ENCODE measurements around the gene WDR90. TPM values are rescaled to one million over a fixed set of nuclear protein-coding genes. Genes with fewer than 3 reads are reported as not detected.

The WDR90 gene
- total and polyA plus RNA-seq, 2 experiments from 2014 or later: 25.9 to 42.2 TPM

DNA sequence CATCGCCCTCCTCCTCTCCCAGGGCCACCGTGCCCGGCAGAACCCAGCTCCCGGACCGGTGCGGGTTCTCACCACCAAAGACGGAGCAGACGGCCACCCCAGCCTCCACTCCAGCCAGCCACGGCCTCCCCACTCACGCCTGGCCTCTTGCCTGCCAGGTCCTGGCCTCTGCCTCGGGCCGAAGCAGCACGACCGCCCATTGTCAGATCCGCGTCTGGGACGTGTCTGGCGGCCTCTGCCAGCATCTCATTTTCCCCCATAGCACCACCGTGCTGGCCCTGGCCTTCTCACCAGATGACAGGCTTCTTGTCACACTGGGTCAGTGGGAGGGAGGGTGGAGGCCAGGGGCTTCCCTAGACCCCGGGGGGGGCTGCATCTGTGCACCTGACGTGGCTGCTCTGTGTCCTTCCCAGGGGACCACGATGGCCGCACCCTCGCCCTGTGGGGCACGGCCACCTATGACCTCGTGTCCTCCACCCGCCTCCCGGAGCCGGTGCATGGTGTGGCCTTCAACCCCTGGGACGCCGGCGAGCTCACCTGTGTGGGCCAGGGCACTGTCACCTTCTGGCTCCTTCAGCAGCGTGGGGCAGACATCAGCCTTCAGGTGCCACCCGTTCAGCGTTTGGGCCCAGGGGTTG, 12.1 kb downstream of the WDR90 start (continued):
- no peak for TF ChIP-seq ZNF462 (CRISPR knock-in tag; IDR thresholded peaks at IDR 0.05)
- TF ChIP-seq NANOG (IDR thresholded peaks at IDR 0.05; ENCODE audit: borderline replicate concordance): no peak

DNA sequence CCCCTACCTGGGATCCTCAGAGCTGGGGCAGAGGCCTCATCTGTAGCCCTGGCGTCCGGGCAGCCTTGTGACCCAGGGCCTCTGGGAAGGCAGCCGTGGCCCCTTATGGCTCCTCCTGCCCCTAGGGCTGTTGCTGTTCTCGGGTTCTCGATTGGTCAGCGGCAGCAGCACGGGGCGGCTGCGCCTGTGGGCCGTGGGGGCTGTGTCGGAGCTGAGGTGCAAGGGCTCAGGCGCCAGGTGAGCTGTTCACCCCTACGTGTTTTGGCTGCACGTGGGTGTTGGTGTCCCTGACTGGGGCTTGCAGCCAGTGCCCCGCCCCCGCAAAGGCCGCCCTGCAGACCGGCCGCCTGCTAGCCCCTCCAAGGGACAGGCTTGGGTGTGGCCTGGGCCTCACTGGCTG, 12.9 kb downstream of the WDR90 start:
- H2AFZ ChIP-seq: no peak overlapping the region
- no peak for DNase-seq (ENCODE audit: low spot score)
- no peaks in the 10 kb centered on the region for H3K4me1 ChIP-seq (ENCODE audit: insufficient read depth)
- H3K4me3 ChIP-seq: no peak overlapping the region
- no peaks in the 10 kb centered on the region for H3K27me3 ChIP-seq (ENCODE audit: insufficient read depth)
- no peak overlapping the region for H3K4me2 ChIP-seq
- no peak overlapping the region for H3K27ac Mint-ChIP-seq
- peaks cover 8% of the 10 kb centered on the region; the same call in 1 of the 3 replicates for H3K36me3 Mint-ChIP-seq (ENCODE audit: low read depth)
- H3K27me3 Mint-ChIP-seq (ENCODE audit: insufficient read depth, low read depth, poor library complexity): peaks cover 4% of the 10 kb centered on the region
- no peaks in the 10 kb centered on the region for H3K36me3 ChIP-seq (ENCODE audit: insufficient read depth)
- H3F3A ChIP-seq (replicated peaks; ENCODE audit: low read depth): no peaks in the 10 kb centered on the region
- no peaks in the 10 kb centered on the region for H3K9me3 Mint-ChIP-seq
- H3K4me3 Mint-ChIP-seq: no peak overlapping the region
- TF ChIP-seq EZH2 (IDR thresholded peaks at IDR 0.05; ENCODE audit: low read depth, unreplicated experiment) (no peak), ETS1 (IDR thresholded peaks at IDR 0.05) (no peak), POLR2AphosphoS5 (IDR thresholded peaks at IDR 0.05; ENCODE audit: low read depth) (no peak), EZH2phosphoT487 (IDR thresholded peaks at IDR 0.05; ENCODE audit: unreplicated experiment) (no peak), NANOG (IDR thresholded peaks at IDR 0.05; ENCODE audit: borderline replicate concordance) (no peak), JUNB (IDR thresholded peaks at IDR 0.05; ENCODE audit: unreplicated experiment) (no peak), ZNF114 (CRISPR knock-in tag; IDR thresholded peaks at IDR 0.05) (no peak), ZNF331 (CRISPR knock-in tag; IDR thresholded peaks at IDR 0.05; ENCODE audit: low read depth) (no peak), STAT1 (IDR thresholded peaks at IDR 0.05; ENCODE audit: unreplicated experiment) (no peak)
- TF ChIP-seq, protein P1, sequence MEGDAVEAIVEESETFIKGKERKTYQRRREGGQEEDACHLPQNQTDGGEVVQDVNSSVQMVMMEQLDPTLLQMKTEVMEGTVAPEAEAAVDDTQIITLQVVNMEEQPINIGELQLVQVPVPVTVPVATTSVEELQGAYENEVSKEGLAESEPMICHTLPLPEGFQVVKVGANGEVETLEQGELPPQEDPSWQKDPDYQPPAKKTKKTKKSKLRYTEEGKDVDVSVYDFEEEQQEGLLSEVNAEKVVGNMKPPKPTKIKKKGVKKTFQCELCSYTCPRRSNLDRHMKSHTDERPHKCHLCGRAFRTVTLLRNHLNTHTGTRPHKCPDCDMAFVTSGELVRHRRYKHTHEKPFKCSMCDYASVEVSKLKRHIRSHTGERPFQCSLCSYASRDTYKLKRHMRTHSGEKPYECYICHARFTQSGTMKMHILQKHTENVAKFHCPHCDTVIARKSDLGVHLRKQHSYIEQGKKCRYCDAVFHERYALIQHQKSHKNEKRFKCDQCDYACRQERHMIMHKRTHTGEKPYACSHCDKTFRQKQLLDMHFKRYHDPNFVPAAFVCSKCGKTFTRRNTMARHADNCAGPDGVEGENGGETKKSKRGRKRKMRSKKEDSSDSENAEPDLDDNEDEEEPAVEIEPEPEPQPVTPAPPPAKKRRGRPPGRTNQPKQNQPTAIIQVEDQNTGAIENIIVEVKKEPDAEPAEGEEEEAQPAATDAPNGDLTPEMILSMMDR (conservative IDR thresholded peaks at IDR 0.05; ENCODE audit: low read depth in 2 of 2): no peak
- TF ChIP-seq, protein P2, sequence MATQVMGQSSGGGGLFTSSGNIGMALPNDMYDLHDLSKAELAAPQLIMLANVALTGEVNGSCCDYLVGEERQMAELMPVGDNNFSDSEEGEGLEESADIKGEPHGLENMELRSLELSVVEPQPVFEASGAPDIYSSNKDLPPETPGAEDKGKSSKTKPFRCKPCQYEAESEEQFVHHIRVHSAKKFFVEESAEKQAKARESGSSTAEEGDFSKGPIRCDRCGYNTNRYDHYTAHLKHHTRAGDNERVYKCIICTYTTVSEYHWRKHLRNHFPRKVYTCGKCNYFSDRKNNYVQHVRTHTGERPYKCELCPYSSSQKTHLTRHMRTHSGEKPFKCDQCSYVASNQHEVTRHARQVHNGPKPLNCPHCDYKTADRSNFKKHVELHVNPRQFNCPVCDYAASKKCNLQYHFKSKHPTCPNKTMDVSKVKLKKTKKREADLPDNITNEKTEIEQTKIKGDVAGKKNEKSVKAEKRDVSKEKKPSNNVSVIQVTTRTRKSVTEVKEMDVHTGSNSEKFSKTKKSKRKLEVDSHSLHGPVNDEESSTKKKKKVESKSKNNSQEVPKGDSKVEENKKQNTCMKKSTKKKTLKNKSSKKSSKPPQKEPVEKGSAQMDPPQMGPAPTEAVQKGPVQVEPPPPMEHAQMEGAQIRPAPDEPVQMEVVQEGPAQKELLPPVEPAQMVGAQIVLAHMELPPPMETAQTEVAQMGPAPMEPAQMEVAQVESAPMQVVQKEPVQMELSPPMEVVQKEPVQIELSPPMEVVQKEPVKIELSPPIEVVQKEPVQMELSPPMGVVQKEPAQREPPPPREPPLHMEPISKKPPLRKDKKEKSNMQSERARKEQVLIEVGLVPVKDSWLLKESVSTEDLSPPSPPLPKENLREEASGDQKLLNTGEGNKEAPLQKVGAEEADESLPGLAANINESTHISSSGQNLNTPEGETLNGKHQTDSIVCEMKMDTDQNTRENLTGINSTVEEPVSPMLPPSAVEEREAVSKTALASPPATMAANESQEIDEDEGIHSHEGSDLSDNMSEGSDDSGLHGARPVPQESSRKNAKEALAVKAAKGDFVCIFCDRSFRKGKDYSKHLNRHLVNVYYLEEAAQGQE (IDR thresholded peaks at IDR 0.05; ENCODE audit: unreplicated experiment): no peak
- no peaks in the 10 kb centered on the region for H3K9me2 ChIP-seq (ENCODE audit: insufficient read depth)
- H3K27ac ChIP-seq (ENCODE audit: low read depth): no peak overlapping the region
- ATAC-seq: no peak
- H3K4me1 Mint-ChIP-seq: no peaks in the 10 kb centered on the region
- H4K20me1 ChIP-seq (replicated peaks; ENCODE audit: insufficient read depth): no peaks in the 10 kb centered on the region
- no peaks in the 10 kb centered on the region for H3K79me2 ChIP-seq (replicated peaks; ENCODE audit: insufficient read depth)
